ENCODE results near the gene ZNF740. TPM values are rescaled to one million over a fixed set of nuclear protein-coding genes. Genes with fewer than 3 reads are reported as not detected.

Gene ZNF740
- polyA plus RNA-seq, 1 donor from 2014 or later = 24.3 TPM

GRCh38 chr12:53197011-53197640 is 16.6 kb downstream of the ZNF740 start:
- Histone ChIP-seq H3K4me2 (ENCODE audit: low read length) (no peak overlapping the region), H3K9ac (ENCODE audit: low read length) (no peak overlapping the region), H3K4me3 (ENCODE audit: low read length) (no peak overlapping the region)

More at GRCh38 chr12:53197011-53197640, 16.6 kb downstream of the ZNF740 start:
- H4K20me1 ChIP-seq (ENCODE audit: insufficient read depth) = no peaks in the 10 kb centered on the region
- H3K27me3 ChIP-seq (ENCODE audit: insufficient read depth, low read depth, low read length) = peaks cover 18% of the 10 kb centered on the region
- H3K79me2 ChIP-seq (replicated peaks; ENCODE audit: insufficient read depth, low read length) = no peaks in the 10 kb centered on the region
- no peak for TF ChIP-seq SMC3 (conservative IDR thresholded peaks at IDR 0.05; ENCODE audit: poor library complexity)
- no peak for TF ChIP-seq EP300 (conservative IDR thresholded peaks at IDR 0.05; ENCODE audit: poor library complexity, severe bottlenecking)
- TF ChIP-seq CTCF (IDR thresholded peaks at IDR 0.05; ENCODE audit: poor library complexity, severe bottlenecking) = no peak
- no peak for TF ChIP-seq POLR2AphosphoS5 (IDR thresholded peaks at IDR 0.05)
- no peak for TF ChIP-seq TAF1 (IDR thresholded peaks at IDR 0.05; ENCODE audit: low read depth)
- TF ChIP-seq MXI1 (conservative IDR thresholded peaks at IDR 0.05; ENCODE audit: poor library complexity, severe bottlenecking) = no peak
- no peak for TF ChIP-seq EZH2 (IDR thresholded peaks at IDR 0.05; ENCODE audit: borderline replicate concordance, insufficient read depth, low read length, poor library complexity, severe bottlenecking)
- no peak for TF ChIP-seq REST (IDR thresholded peaks at IDR 0.05; ENCODE audit: borderline replicate concordance)
- TF ChIP-seq RAD21 (conservative IDR thresholded peaks at IDR 0.05) = no peak
- no peaks in the 10 kb centered on the region for H3F3A ChIP-seq (ENCODE audit: insufficient read depth, low read length, poor library complexity, severe bottlenecking)
- no peaks in the 10 kb centered on the region for H3K9me3 ChIP-seq (ENCODE audit: low read length)
- no peaks in the 10 kb centered on the region for H3K9me2 ChIP-seq (ENCODE audit: insufficient read depth, low read length)
- H3K27ac ChIP-seq (ENCODE audit: low read length) = no peak overlapping the region
- no peak overlapping the region for H2AFZ ChIP-seq (ENCODE audit: low read depth, low read length)
- no peaks in the 10 kb centered on the region for H3K36me3 ChIP-seq (ENCODE audit: insufficient read depth, low read length)

Data from neural cell (in vitro differentiated cells).